Prostate gland (tissue), 2 donors: Measurements from ENCODE around the gene CRYBG1. TPM values are rescaled to one million over a fixed set of nuclear protein-coding genes. Genes with fewer than 3 reads are reported as not detected.

Experiments
- DNase-seq: peaks from one replicate; pipeline ENCODE4 v3.0.0-alpha.2; 2019; ENCODE audit warnings: low spot score
- H3K27ac ChIP-seq, 2 donors: fragments of 200-600 bp; sonication (generic); 2 replicates each; pipeline ENCODE4 v1.5.1; 2017 to 2019
- H3K27me3 ChIP-seq: fragments of 200-600 bp; sonication (generic); replicated peaks from 2 replicates; pipeline ENCODE4 v1.5.1; 2019; ENCODE audit not compliant: insufficient read depth
- H3K36me3 ChIP-seq, 2 donors: fragments of 200-600 bp; sonication (generic); 1 replicate in 1 of 2; 2 replicates in 1 of 2; pipeline versions ENCODE4 v1.5.1 to v1.8.1; 2017 to 2019
- H3K4me1 ChIP-seq: fragments of 200-600 bp; sonication (generic); replicated peaks from 2 replicates; pipeline ENCODE4 v1.5.1; 2019
- H3K4me3 ChIP-seq, 2 donors: fragments of 200-600 bp; sonication (generic); 2 replicates each; pipeline ENCODE4 v1.5.1; 2017 to 2019
- H3K9me3 ChIP-seq: fragments of 200-600 bp; sonication (generic); 2 replicates; pipeline ENCODE4 v1.5.1; 2017
- POLR2A ChIP-seq: fragments of 450-650 bp; IDR thresholded peaks from one replicate; pipeline ENCODE4 v1.6.1; 2016; ENCODE audit warnings: antibody characterized with exemption, mild to moderate bottlenecking
- POLR2AphosphoS5 ChIP-seq: sonication (generic); formaldehyde crosslinking; IDR thresholded peaks from one replicate; pipeline ENCODE4 v1.6.1; 2017; ENCODE audit warnings: antibody characterized with exemption
- WGBS: methylation state at CpG from one replicate; pipeline ENCODE4 v1.1.5; 2018; 5-methylcytosine and 5-hydroxymethylcytosine counted together
- intact Hi-C: fragments of 100-400 bp; cut with DNase I; formaldehyde crosslinking; loops from one replicate; pipeline ENCODE4 v1.14.2; 2022
- total RNA-seq, 2 donors: library from RNA; depleted of rRNA; stranded (reverse); fragments of >200 nt; gene quantifications; one replicate each; pipeline ENCODE4 v1.1.0, GENCODE V29; 2016
- TF ChIP-seq, protein P1 (sequence below), 4 experiments: fragments of 200-600 bp in 2 of 4; fragments of 450-650 bp in 2 of 4; sonication (generic) in 2 of 4; IDR thresholded peaks; 1 replicate in 3 of 4; 2 replicates in 1 of 4; pipeline ENCODE4 v1.5.1; 2016 to 2019; ENCODE audit warnings: antibody characterized with exemption in 4 of 4, mild to moderate bottlenecking in 2 of 4, moderate library complexity in 2 of 4

Gene CRYBG1
- total RNA-seq, 2 donors from 2014 or later: 39.9 to 75.4 TPM

DNA sequence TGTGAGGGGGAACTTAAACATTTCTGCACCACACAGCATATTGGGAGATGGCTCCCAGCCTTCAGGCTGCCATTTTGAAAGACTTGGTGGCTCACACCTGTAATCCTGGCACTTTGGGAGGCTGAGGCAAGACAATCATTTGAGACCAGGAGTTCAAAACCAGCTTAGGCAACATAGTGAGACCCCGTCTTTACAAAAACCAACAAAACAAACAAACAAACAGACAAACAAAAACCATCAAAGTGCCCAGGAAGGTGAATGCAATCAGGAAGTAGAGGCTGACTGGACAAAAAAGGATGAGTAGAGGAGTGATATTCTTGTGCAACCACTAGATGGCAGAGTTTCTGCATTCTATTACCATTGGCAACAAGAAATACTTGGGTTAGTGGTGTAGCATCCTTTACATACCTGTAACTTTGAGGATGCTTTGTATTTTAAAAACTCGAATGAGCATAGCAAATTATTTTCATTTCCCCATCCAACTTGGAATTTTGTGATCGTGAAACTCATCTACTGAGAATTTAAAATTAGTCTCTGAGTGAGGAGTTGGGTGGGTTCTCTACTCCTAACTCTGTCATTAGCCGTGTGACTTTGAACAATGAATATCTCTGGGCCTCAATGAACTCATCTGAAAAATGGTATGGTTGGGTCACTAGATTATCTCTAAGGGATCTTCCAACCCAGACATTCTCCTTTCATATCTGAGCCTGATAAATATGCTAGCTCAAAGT is 84.4 kb downstream of the CRYBG1 start:
- Histone ChIP-seq H3K9me3 (no peaks in the 10 kb centered on the region), H3K4me3 (no peak overlapping the region), H3K27me3 (no peaks in the 10 kb centered on the region), H3K4me1 (peaks cover 15% of the 10 kb centered on the region), H3K36me3 (no peaks in the 10 kb centered on the region), H3K27ac (peak overlapping the region in 1 of 2 donors; percentile 78)
- intact Hi-C loops: loop anchor here (5.0 kb wide), 2 partner anchors 122 to 532 kb away; no protein-coding TSS in a partner anchor
- 31% methylated on average over 4 of the region's 4 CpGs for WGBS
- TF ChIP-seq POLR2AphosphoS5 (peak; percentile 67), POLR2A (no peak)
- TF ChIP-seq, protein P1, sequence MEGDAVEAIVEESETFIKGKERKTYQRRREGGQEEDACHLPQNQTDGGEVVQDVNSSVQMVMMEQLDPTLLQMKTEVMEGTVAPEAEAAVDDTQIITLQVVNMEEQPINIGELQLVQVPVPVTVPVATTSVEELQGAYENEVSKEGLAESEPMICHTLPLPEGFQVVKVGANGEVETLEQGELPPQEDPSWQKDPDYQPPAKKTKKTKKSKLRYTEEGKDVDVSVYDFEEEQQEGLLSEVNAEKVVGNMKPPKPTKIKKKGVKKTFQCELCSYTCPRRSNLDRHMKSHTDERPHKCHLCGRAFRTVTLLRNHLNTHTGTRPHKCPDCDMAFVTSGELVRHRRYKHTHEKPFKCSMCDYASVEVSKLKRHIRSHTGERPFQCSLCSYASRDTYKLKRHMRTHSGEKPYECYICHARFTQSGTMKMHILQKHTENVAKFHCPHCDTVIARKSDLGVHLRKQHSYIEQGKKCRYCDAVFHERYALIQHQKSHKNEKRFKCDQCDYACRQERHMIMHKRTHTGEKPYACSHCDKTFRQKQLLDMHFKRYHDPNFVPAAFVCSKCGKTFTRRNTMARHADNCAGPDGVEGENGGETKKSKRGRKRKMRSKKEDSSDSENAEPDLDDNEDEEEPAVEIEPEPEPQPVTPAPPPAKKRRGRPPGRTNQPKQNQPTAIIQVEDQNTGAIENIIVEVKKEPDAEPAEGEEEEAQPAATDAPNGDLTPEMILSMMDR (IDR thresholded peaks at IDR 0.05): peak; percentile 76 to 86 (median 80)
- DNase-seq: peak; percentile 47

DNA sequence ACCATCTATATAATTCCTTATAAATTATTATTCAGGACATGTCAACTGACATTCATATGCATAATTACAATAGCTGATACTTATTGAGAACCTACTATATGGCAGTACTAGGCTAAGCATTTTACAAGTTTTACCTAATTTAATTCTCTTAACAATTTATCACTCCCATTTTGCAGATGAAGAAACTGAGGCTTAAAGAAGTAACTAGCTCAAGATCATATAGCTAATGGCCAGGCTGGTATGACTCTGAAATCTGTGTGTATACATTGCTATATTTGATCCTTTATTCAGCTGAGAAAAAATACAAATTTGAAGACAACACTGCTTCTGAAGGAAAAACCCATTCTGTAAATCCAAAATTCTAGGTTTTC is 85.0 kb downstream of the CRYBG1 start:
- no peak overlapping the region for H3K4me3 ChIP-seq
- H3K27ac ChIP-seq: no peak overlapping the region
- H3K27me3 ChIP-seq: no peaks in the 10 kb centered on the region
- TF ChIP-seq POLR2AphosphoS5: no peak
- TF ChIP-seq POLR2A: no peak
- TF ChIP-seq, protein P1 (IDR thresholded peaks at IDR 0.05): no peak
- intact Hi-C loops: loop anchor here (5.0 kb wide), 2 partner anchors 122 to 532 kb away; no protein-coding TSS in a partner anchor
- H3K36me3 ChIP-seq: no peaks in the 10 kb centered on the region
- H3K4me1 ChIP-seq: peaks cover 11% of the 10 kb centered on the region
- DNase-seq: no peak
- H3K9me3 ChIP-seq: no peaks in the 10 kb centered on the region

DNA sequence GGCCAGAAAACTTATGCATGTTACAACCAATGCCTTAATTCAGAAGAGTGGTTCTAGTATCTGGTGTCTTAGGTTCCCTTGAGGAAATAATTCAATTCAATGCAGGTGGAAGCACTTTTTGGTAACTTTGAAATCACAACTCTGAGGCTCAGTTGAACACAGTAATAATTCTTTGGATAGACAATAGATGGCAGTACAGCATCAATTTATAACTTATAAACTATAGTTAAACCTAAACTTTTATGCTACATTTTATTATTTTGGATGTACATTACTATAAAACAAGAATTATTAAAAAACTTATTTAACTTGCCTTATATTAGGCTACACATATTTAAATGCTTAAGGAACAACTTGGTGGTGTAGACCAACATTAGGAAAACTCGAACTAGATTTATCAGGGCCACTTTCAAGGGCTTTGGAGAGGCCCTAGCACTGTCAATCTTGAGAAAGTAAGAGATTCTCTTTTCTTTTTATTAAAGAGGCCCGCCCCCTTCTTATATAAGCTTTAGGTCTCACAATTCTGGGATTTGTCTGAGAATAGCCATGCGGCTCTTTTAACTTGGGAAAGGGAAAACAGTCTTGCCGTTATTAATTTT is 85.9 kb downstream of the CRYBG1 start:
- DNase-seq: no peak
- H3K36me3 ChIP-seq: no peaks in the 10 kb centered on the region
- H3K27me3 ChIP-seq: no peaks in the 10 kb centered on the region
- WGBS: 40% methylated on average over 4 of the region's 4 CpGs
- H3K27ac ChIP-seq: no peak overlapping the region
- no peaks in the 10 kb centered on the region for H3K9me3 ChIP-seq
- intact Hi-C loops: loop anchor here (5.0 kb wide), 2 partner anchors 121 to 531 kb away; no protein-coding TSS in a partner anchor
- TF ChIP-seq POLR2AphosphoS5: no peak
- TF ChIP-seq, protein P1 (IDR thresholded peaks at IDR 0.05): peak in 3 of 4 experiments; percentile 40 to 65 (median 55)
- H3K4me3 ChIP-seq: no peak overlapping the region
- peaks cover 5% of the 10 kb centered on the region for H3K4me1 ChIP-seq

DNA sequence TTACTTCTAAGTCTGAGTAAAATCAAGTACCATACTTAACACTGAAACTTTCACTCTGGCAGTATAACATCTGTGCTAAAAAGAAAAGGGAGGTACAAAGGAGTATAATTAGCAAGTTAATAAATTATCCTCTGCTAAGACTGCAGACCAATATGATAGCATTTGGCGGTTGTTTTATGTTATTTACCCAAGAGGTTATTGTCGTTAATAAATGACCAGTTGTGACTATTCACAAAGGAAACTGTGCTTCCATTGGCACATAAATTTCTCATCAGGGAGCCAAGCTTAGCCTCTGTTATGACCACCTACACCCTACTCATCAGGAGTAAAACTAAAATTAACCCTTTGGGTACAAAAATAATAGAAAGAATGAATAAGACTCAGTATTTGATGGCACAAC is 86.5 kb downstream of the CRYBG1 start:
- Histone ChIP-seq H3K4me1 (peaks cover 5% of the 10 kb centered on the region), H3K27me3 (no peaks in the 10 kb centered on the region), H3K36me3 (no peaks in the 10 kb centered on the region), H3K4me3 (no peak overlapping the region), H3K9me3 (no peaks in the 10 kb centered on the region), H3K27ac (no peak overlapping the region)
- intact Hi-C loops: loop anchor here (5.0 kb wide), 2 partner anchors 120 to 530 kb away; no protein-coding TSS in a partner anchor
- TF ChIP-seq POLR2A (no peak), POLR2AphosphoS5 (no peak)
- TF ChIP-seq, protein P1 (IDR thresholded peaks at IDR 0.05): no peak
- WGBS: 29% methylated on average over 2 of the region's 2 CpGs
- no peak for DNase-seq
